Gastrocnemius medialis (tissue), 4 donors: Measurements from ENCODE around the gene PDE4D. TPM values are rescaled to one million over a fixed set of nuclear protein-coding genes. Genes with fewer than 3 reads are reported as not detected.
A peak's percentile ranks its signal among the peaks of the same experiment; 100 is the strongest.

Experiments used
- ATAC-seq, 2 donors: fragments of 150-250 bp; one replicate each; pipeline ENCODE4 v1.9.1; 2016
- DNase-seq, 2 donors: peaks; one replicate each; pipeline ENCODE4 v3.0.0-alpha.2; 2019
- H3K27ac ChIP-seq, 4 donors: fragments of 200-600 bp; sonication (generic); 1 replicate in 1 of 4; 2 replicates in 3 of 4; pipeline ENCODE4 v1.5.1; 2016 to 2018; ENCODE audit warnings: mild to moderate bottlenecking in 2 of 4, moderate library complexity in 1 of 4
- H3K27me3 ChIP-seq, 3 donors: fragments of 200-600 bp; sonication (generic) in 2 of 3; 1 replicate in 1 of 3; 2 replicates in 2 of 3; pipeline versions ENCODE4 v1.5.1 to v1.6.0; 2016 to 2019; ENCODE audit warnings: mild to moderate bottlenecking in 1 of 3, moderate library complexity in 1 of 3
- H3K36me3 ChIP-seq, 2 donors: fragments of 200-600 bp; sonication (generic) in 1 of 2; one replicate each; pipeline ENCODE4 v1.5.1; 2017 to 2018
- H3K4me1 ChIP-seq, 2 donors: fragments of 200-600 bp; sonication (generic) in 1 of 2; one replicate each; pipeline ENCODE4 v1.5.1; 2016 to 2017; ENCODE audit warnings: mild to moderate bottlenecking in 2 of 2
- H3K4me3 ChIP-seq, 4 donors: fragments of 200-600 bp; sonication (generic) in 3 of 4; 1 replicate in 1 of 4; 2 replicates in 3 of 4; pipeline ENCODE4 v1.5.1; 2016 to 2019; ENCODE audit warnings: mild to moderate bottlenecking in 2 of 4
- H3K9me3 ChIP-seq, 3 donors: fragments of 200-600 bp; sonication (generic) in 2 of 3; 1 replicate in 1 of 3; 2 replicates in 2 of 3; pipeline ENCODE4 v1.5.1; 2016 to 2019
- CTCF ChIP-seq, 5 experiments: fragments of 450-650 bp in 3 of 5; fragments of 200-600 bp in 2 of 5; sonication (generic) in 2 of 5; IDR thresholded peaks in 4 of 5; conservative IDR thresholded peaks in 1 of 5; 1 replicate in 4 of 5; 2 replicates in 1 of 5; pipeline ENCODE4 v1.5.1; 2016 to 2019; ENCODE audit warnings: antibody characterized with exemption in 5 of 5, mild to moderate bottlenecking in 3 of 5, moderate library complexity in 3 of 5
- POLR2A ChIP-seq, 2 donors: fragments of 450-650 bp; IDR thresholded peaks; one replicate each; pipeline ENCODE4 v1.6.1; 2017; ENCODE audit warnings: antibody characterized with exemption in 2 of 2, mild to moderate bottlenecking in 2 of 2, moderate library complexity in 2 of 2
- in situ Hi-C, 4 donors: fragments of 200-750 bp; cut with MboI; loops; one replicate each; pipeline versions ENCODE4 v1.15.0 to v1.8.0; 2017; ENCODE audit warnings: low sequenced_read_pairs in 4 of 4
- intact Hi-C: fragments of 100-400 bp; cut with DNase I; formaldehyde crosslinking; loops from one replicate; pipeline ENCODE4 v1.15.1; 2023; ENCODE audit warnings: low total_unique reads
- total RNA-seq, 4 donors: library from RNA; depleted of rRNA; stranded (reverse); fragments of >200 nt; gene quantifications; one replicate each; pipeline versions ENCODE4 v1.1.0 to v1.2.3, GENCODE V29; 2016

The PDE4D gene
- total RNA-seq, 4 donors from 2014 or later = 133 to 223 (median 185) TPM

- Histone ChIP-seq H3K4me1 (peaks cover 43 to 52% of the 10 kb centered on the region in 2 donors), H3K36me3 (no peaks in the 10 kb centered on the region), H3K27me3 (no peaks in the 10 kb centered on the region), H3K4me3 (no peak overlapping the region), H3K27ac (peak overlapping the region in 3 of 4 donors; percentile 28 to 71 (median 48)), H3K9me3 (no peaks in the 10 kb centered on the region)
- TF ChIP-seq POLR2A (IDR thresholded peaks at IDR 0.05) (no peak), CTCF (IDR thresholded peaks at IDR 0.05 in 4 of 5, conservative IDR thresholded peaks at IDR 0.05 in 1 of 5) (no peak)
- DNase-seq (no peak), ATAC-seq (no peak)
- intact Hi-C loops = no loop called here
- in situ Hi-C loops = no loop called here
Observed at GRCh38 chr5:59104400-59105127, 789.0 kb downstream of the PDE4D start.

DNA sequence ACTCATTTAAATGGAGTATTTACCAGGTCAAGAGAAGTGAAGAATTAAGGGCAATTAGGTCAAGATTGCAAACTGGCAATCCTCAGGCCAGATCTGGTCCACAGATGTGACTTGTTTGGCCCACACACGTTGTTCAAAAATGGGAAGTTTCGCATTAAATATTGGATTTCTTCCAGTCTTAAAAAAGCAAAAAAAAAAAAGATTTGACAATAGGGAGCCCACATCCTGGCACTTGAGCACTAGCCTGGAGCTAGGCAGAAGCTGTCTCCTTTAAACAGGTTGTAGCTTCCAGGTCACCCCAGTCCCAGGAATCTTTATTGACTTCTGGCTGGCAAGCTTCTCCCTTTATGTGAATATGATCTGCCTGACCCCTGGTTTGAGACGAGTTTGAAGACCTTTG is 790.2 kb downstream of the PDE4D start:
- intact Hi-C loops = no loop called here
- Histone ChIP-seq H3K27ac (peak overlapping the region in 2 of 4 donors; percentile 1 to 48), H3K27me3 (no peaks in the 10 kb centered on the region), H3K9me3 (no peaks in the 10 kb centered on the region), H3K4me1 (peaks cover 40 to 46% of the 10 kb centered on the region in 2 donors), H3K36me3 (no peaks in the 10 kb centered on the region), H3K4me3 (no peak overlapping the region)
- in situ Hi-C loops = no loop called here
- no peak for TF ChIP-seq POLR2A (IDR thresholded peaks at IDR 0.05)
- no peak for TF ChIP-seq CTCF (IDR thresholded peaks at IDR 0.05 in 4 of 5, conservative IDR thresholded peaks at IDR 0.05 in 1 of 5)
- no peak for DNase-seq
- ATAC-seq = no peak

GRCh38 chr5:59102437-59102836 is 791.1 kb downstream of the PDE4D start:
- DNase-seq = no peak
- Histone ChIP-seq H3K9me3 (no peaks in the 10 kb centered on the region), H3K36me3 (no peaks in the 10 kb centered on the region), H3K27me3 (no peaks in the 10 kb centered on the region), H3K4me1 (peaks cover 32 to 43% of the 10 kb centered on the region in 2 donors), H3K27ac (peak overlapping the region in 1 of 4 donors; percentile 4), H3K4me3 (no peak overlapping the region)
- ATAC-seq = no peak
- no peak for TF ChIP-seq POLR2A (IDR thresholded peaks at IDR 0.05)
- TF ChIP-seq CTCF (IDR thresholded peaks at IDR 0.05 in 4 of 5, conservative IDR thresholded peaks at IDR 0.05 in 1 of 5) = no peak
- in situ Hi-C loops (no loop called here), intact Hi-C loops (no loop called here)

- H3K4me1 ChIP-seq = peaks cover 43% of the 10 kb centered on the region in 2 donors
Observed at GRCh38 chr5:59100875-59101274, 792.7 kb downstream of the PDE4D start.

More at GRCh38 chr5:59100875-59101274, 792.7 kb downstream of the PDE4D start:
- TF ChIP-seq POLR2A (IDR thresholded peaks at IDR 0.05) = no peak
- no peak for TF ChIP-seq CTCF (IDR thresholded peaks at IDR 0.05 in 4 of 5, conservative IDR thresholded peaks at IDR 0.05 in 1 of 5)
- in situ Hi-C loops (no loop called here), intact Hi-C loops (no loop called here)
- Histone ChIP-seq H3K9me3 (no peaks in the 10 kb centered on the region), H3K4me3 (no peak overlapping the region), H3K36me3 (no peaks in the 10 kb centered on the region), H3K27me3 (no peaks in the 10 kb centered on the region), H3K27ac (peak overlapping the region in 1 of 4 donors; percentile 3)
- no peak for DNase-seq
- no peak for ATAC-seq
